HCT116 (cell line): ENCODE data around the gene GABPB1. TPM values are rescaled to one million over a fixed set of nuclear protein-coding genes. Genes with fewer than 3 reads are reported as not detected.

Experiments
- ATAC-seq: fragments of 200-7000 bp; cut with Tn5 transposase; 2 replicates; pipeline ENCODE4 v1.9.1; 2020; ENCODE audit warnings: mild to moderate bottlenecking, moderate library complexity
- BruUV-seq: library from RNA; stranded (reverse); fragments of 400-500 nt; replicated peaks from 2 replicates; lab custom pipeline; 2021; lab: Mats Ljungman, UMichigan
- CTCF ChIA-PET: fragments of 300-600 bp; sonication (Branson Sonifier 250); formaldehyde crosslinking; loops from one replicate; lab custom pipeline; 2021; ENCODE audit warnings: antibody characterized with exemption; lab: Charles Lee
- POLR2A ChIA-PET: fragments of 300-600, 350-600 bp; sonication (Branson Sonifier 250); formaldehyde crosslinking; loops from one replicate; lab custom pipeline; 2021; ENCODE audit warnings: antibody characterized with exemption; lab: Charles Lee
- RAD21 ChIA-PET, 2 experiments: fragments of 300-600 bp; sonication (Branson Sonifier 250); formaldehyde crosslinking; loops; one replicate each; lab custom pipeline; 2023; ENCODE audit warnings: low total read pairs in 2 of 2; ENCODE audit not compliant: uncharacterized antibody in 2 of 2, unreplicated experiment in 2 of 2, low non-redundant PET in 1 of 2; lab: Charles Lee
- DNase-seq: peaks from one replicate; pipeline ENCODE4 v3.0.0-alpha.2; 2010; ENCODE audit warnings: low read depth, low spot score
- H2AFZ ChIP-seq: fragments of 200-600 bp; shearing (Covaris generic), sonication (generic); 2 replicates; pipeline ENCODE4 v1.6.1; 2017; ENCODE audit warnings: low read depth, mixed run types, mixed read lengths, antibody characterized with exemption, low read length; ENCODE audit not compliant: poor library complexity, severe bottlenecking
- H3K27ac ChIP-seq: 2 replicates; pipeline ENCODE4 v1.5.1; 2012; ENCODE audit warnings: low read depth, low read length
- H3K27me3 ChIP-seq: fragments of 200-600 bp; sonication (generic); 2 replicates; pipeline ENCODE4 v1.6.1; 2016; ENCODE audit warnings: mixed run types, low read length, mixed read lengths; ENCODE audit not compliant: insufficient read depth
- H3K36me3 ChIP-seq, 2 experiments: fragments of 200-500 bp in 1 of 2; fragments of 200-600 bp in 1 of 2; sonication (Bioruptor generic) in 1 of 2; sonication (generic) in 1 of 2; 2 replicates each; pipeline versions ENCODE4 v1.5.1 to v1.6.1; 2014 to 2016; ENCODE audit warnings: low read length in 2 of 2, inconsistent platforms in 1 of 2, mixed read lengths in 1 of 2, mixed run types in 1 of 2; ENCODE audit not compliant: insufficient read depth in 2 of 2, control insufficient read depth in 1 of 2
- H3K4me1 ChIP-seq, 2 experiments: fragments of 200-600 bp in 1 of 2; sonication (generic) in 1 of 2; 2 replicates each; pipeline versions ENCODE4 v1.5.1 to v1.6.1; 2012 to 2017; ENCODE audit warnings: low read length in 2 of 2, inconsistent platforms in 1 of 2, mild to moderate bottlenecking in 1 of 2, mixed read lengths in 1 of 2, mixed run types in 1 of 2, moderate library complexity in 1 of 2; ENCODE audit not compliant: insufficient read depth in 2 of 2, control insufficient read depth in 1 of 2
- H3K4me2 ChIP-seq: fragments of 200-600 bp; sonication (generic); 2 replicates; pipeline ENCODE4 v1.6.1; 2017; ENCODE audit warnings: mixed run types, low read length, mixed read lengths
- H3K4me3 ChIP-seq, 2 experiments: fragments of 200-600 bp in 1 of 2; sonication (generic) in 1 of 2; replicated peaks in 1 of 2; 2 replicates each; pipeline ENCODE4 v1.5.1; 2011 to 2016; ENCODE audit warnings: low read length in 2 of 2, control low read depth in 1 of 2, low read depth in 1 of 2, mild to moderate bottlenecking in 1 of 2, mixed read lengths in 1 of 2, mixed run types in 1 of 2
- H3K79me2 ChIP-seq: fragments of 200-600 bp; sonication (generic); 2 replicates; pipeline ENCODE4 v1.6.1; 2017; ENCODE audit warnings: mild to moderate bottlenecking, mixed run types, low read length, moderate library complexity, mixed read lengths; ENCODE audit not compliant: insufficient read depth
- H3K9ac ChIP-seq: fragments of 200-600 bp; sonication (generic); 2 replicates; pipeline ENCODE4 v1.6.1; 2016; ENCODE audit warnings: low read length, mixed read lengths
- H3K9me2 ChIP-seq: fragments of 200-600 bp; sonication (generic), shearing (Covaris generic); 2 replicates; pipeline ENCODE4 v1.6.1; 2017; ENCODE audit warnings: mixed run types, mild to moderate bottlenecking, moderate library complexity; ENCODE audit not compliant: insufficient read depth
- H3K9me3 ChIP-seq, 2 experiments: fragments of 200-500 bp in 1 of 2; fragments of 200-600 bp in 1 of 2; sonication (Bioruptor generic) in 1 of 2; sonication (generic) in 1 of 2; 2 replicates each; pipeline ENCODE4 v1.6.1; 2014 to 2017; ENCODE audit warnings: low read length in 2 of 2, mixed read lengths in 2 of 2, inconsistent platforms in 1 of 2, low read depth in 1 of 2, mild to moderate bottlenecking in 1 of 2, mixed run types in 1 of 2, moderate library complexity in 1 of 2; ENCODE audit not compliant: control insufficient read depth in 1 of 2, insufficient read depth in 1 of 2
- H4K20me1 ChIP-seq: fragments of 200-600 bp; sonication (generic), shearing (Covaris generic); 2 replicates; pipeline ENCODE4 v1.6.1; 2017; ENCODE audit warnings: mixed run types, mild to moderate bottlenecking, moderate library complexity; ENCODE audit not compliant: insufficient read depth
- CEBPB ChIP-seq: IDR thresholded peaks from 2 replicates; pipeline ENCODE4 v1.6.1; 2012; ENCODE audit warnings: low read depth
- EGR1 ChIP-seq: IDR thresholded peaks from 2 replicates; pipeline ENCODE4 v1.6.1; 2012; ENCODE audit warnings: low read depth
- ELF1 ChIP-seq: IDR thresholded peaks from 2 replicates; pipeline ENCODE4 v1.6.1; 2012; ENCODE audit warnings: low read depth, borderline replicate concordance
- EZH2phosphoT487 ChIP-seq: fragments of 200-600 bp; IDR thresholded peaks from 2 replicates; pipeline ENCODE4 v1.6.1; 2018; ENCODE audit warnings: antibody characterized with exemption, borderline replicate concordance
- FOSL1 ChIP-seq: IDR thresholded peaks from 2 replicates; pipeline ENCODE4 v1.6.1; 2012; ENCODE audit warnings: low read depth
- POLR2AphosphoS5 ChIP-seq: IDR thresholded peaks from 2 replicates; pipeline ENCODE4 v1.6.1; 2011; ENCODE audit warnings: mild to moderate bottlenecking, low read depth, low read length, moderate library complexity
- RAD21 ChIP-seq: IDR thresholded peaks from 2 replicates; pipeline ENCODE4 v1.6.1; 2012; ENCODE audit warnings: low read depth, mild to moderate bottlenecking
- SIN3A ChIP-seq: IDR thresholded peaks from 2 replicates; pipeline ENCODE4 v1.6.1; 2012; ENCODE audit warnings: low read depth
- SRF ChIP-seq: IDR thresholded peaks from 2 replicates; pipeline ENCODE4 v1.6.1; 2012; ENCODE audit warnings: low read depth
- ZNF274 ChIP-seq: fragments of 200-500 bp; sonication (Bioruptor generic); IDR thresholded peaks from 2 replicates; pipeline ENCODE4 v1.6.1; 2014; ENCODE audit warnings: mild to moderate bottlenecking, low read depth, low read length, inconsistent platforms
- intact Hi-C: fragments of 100-400 bp; cut with micrococcal nuclease; formaldehyde crosslinking; loops from 2 replicates; pipeline ENCODE4 v1.10.0; 2022
- total RNA-seq: library from RNA; stranded (reverse); gene quantifications from one replicate; pipeline ENCODE4 v1.2.1, GENCODE V29; 2021; ENCODE audit not compliant: unreplicated experiment
- TF ChIP-seq, protein P1 (sequence below): IDR thresholded peaks from 2 replicates; pipeline ENCODE4 v1.6.1; 2012
- TF ChIP-seq, protein P2 (sequence below), 3 experiments: fragments of 200-600 bp in 1 of 3; sonication (generic) in 1 of 3; IDR thresholded peaks in 2 of 3; conservative IDR thresholded peaks in 1 of 3; 2 replicates each; pipeline ENCODE4 v1.5.1; 2012 to 2017; ENCODE audit warnings: low read depth in 2 of 3, low read length in 2 of 3, antibody characterized with exemption in 1 of 3, borderline replicate concordance in 1 of 3, control low read depth in 1 of 3, mild to moderate bottlenecking in 1 of 3, mixed read lengths in 1 of 3, mixed run types in 1 of 3, moderate library complexity in 1 of 3; ENCODE audit not compliant: insufficient read depth in 1 of 3
- TF ChIP-seq, protein P3 (sequence below): IDR thresholded peaks from 2 replicates; pipeline ENCODE4 v1.6.1; 2012; ENCODE audit warnings: low read depth

Gene GABPB1
- total RNA-seq, 1 experiment from 2014 or later = 20.1 TPM

DNA sequence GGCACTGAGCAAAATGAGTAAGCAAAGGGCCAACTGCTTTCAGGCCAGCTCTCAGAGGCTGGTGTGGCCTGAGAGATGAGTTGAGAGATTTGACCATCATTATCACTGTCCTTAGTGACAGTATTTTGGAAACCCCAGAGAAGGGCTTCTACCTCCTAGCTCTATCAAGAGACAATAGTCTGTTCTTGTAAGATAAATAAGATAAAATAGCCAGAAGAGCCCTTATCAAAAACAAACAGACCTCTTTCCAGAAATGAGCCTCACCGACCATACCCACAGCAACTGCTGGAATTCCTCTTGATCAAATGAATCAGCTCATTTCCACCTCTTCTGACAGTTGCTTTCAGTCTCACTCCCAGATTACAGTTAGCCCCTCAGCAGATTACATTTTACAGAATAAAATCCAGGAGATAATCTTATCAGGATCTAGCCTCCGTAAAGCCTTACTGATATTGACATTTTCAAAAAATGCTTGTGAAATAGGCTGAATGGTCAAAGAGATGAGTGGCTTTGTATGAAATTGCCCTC lies 94.0 kb downstream of the GABPB1 start:
- POLR2A ChIA-PET = no interaction called here

More for the DNA sequence above, 94.0 kb downstream of the GABPB1 start:
- BruUV-seq = no TSS peak
- Histone ChIP-seq H3K4me3 (no peak overlapping the region), H3K36me3 (no peaks in the 10 kb centered on the region), H3K27me3 (peaks cover 6% of the 10 kb centered on the region; the same call in 1 of the 2 replicates), H3K9me3 (no peaks in the 10 kb centered on the region)
- CTCF ChIA-PET = no interaction called here
- TF ChIP-seq ZNF274 = no peak
- no peak for TF ChIP-seq EZH2phosphoT487
- TF ChIP-seq SIN3A = no peak
- TF ChIP-seq POLR2AphosphoS5 = no peak
- TF ChIP-seq, protein P1, sequence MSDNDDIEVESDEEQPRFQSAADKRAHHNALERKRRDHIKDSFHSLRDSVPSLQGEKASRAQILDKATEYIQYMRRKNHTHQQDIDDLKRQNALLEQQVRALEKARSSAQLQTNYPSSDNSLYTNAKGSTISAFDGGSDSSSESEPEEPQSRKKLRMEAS = no peak
- TF ChIP-seq, protein P2, sequence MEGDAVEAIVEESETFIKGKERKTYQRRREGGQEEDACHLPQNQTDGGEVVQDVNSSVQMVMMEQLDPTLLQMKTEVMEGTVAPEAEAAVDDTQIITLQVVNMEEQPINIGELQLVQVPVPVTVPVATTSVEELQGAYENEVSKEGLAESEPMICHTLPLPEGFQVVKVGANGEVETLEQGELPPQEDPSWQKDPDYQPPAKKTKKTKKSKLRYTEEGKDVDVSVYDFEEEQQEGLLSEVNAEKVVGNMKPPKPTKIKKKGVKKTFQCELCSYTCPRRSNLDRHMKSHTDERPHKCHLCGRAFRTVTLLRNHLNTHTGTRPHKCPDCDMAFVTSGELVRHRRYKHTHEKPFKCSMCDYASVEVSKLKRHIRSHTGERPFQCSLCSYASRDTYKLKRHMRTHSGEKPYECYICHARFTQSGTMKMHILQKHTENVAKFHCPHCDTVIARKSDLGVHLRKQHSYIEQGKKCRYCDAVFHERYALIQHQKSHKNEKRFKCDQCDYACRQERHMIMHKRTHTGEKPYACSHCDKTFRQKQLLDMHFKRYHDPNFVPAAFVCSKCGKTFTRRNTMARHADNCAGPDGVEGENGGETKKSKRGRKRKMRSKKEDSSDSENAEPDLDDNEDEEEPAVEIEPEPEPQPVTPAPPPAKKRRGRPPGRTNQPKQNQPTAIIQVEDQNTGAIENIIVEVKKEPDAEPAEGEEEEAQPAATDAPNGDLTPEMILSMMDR (IDR thresholded peaks at IDR 0.05 in 2 of 3, conservative IDR thresholded peaks at IDR 0.05 in 1 of 3; ENCODE audit: borderline replicate concordance in 1 of 3, insufficient read depth in 1 of 3, low read depth in 2 of 3, low read length in 2 of 3) = no peak
- TF ChIP-seq ELF1 = no peak
- TF ChIP-seq RAD21 = no peak
- TF ChIP-seq, protein P3, sequence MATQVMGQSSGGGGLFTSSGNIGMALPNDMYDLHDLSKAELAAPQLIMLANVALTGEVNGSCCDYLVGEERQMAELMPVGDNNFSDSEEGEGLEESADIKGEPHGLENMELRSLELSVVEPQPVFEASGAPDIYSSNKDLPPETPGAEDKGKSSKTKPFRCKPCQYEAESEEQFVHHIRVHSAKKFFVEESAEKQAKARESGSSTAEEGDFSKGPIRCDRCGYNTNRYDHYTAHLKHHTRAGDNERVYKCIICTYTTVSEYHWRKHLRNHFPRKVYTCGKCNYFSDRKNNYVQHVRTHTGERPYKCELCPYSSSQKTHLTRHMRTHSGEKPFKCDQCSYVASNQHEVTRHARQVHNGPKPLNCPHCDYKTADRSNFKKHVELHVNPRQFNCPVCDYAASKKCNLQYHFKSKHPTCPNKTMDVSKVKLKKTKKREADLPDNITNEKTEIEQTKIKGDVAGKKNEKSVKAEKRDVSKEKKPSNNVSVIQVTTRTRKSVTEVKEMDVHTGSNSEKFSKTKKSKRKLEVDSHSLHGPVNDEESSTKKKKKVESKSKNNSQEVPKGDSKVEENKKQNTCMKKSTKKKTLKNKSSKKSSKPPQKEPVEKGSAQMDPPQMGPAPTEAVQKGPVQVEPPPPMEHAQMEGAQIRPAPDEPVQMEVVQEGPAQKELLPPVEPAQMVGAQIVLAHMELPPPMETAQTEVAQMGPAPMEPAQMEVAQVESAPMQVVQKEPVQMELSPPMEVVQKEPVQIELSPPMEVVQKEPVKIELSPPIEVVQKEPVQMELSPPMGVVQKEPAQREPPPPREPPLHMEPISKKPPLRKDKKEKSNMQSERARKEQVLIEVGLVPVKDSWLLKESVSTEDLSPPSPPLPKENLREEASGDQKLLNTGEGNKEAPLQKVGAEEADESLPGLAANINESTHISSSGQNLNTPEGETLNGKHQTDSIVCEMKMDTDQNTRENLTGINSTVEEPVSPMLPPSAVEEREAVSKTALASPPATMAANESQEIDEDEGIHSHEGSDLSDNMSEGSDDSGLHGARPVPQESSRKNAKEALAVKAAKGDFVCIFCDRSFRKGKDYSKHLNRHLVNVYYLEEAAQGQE = no peak
- no peak for TF ChIP-seq EGR1
- no peak for TF ChIP-seq SRF
- no peak for TF ChIP-seq FOSL1
- no peak for TF ChIP-seq CEBPB
- TF ChIP-seq, all 23 proteins: peak for 0
- ATAC-seq (no peak), DNase-seq (no peak)
- Histone ChIP-seq H4K20me1 (no peaks in the 10 kb centered on the region), H3K27ac (no peak overlapping the region), H3K4me2 (no peak overlapping the region), H3K79me2 (no peaks in the 10 kb centered on the region), H3K9me2 (no peaks in the 10 kb centered on the region), H3K9ac (no peak overlapping the region), H3K4me1 (peaks cover 8 to 22% of the 10 kb centered on the region in 2 experiments), H2AFZ (no peak overlapping the region)
- RAD21 ChIA-PET = no interaction called here
- intact Hi-C loops = no loop called here
